ENCODE results near the gene TBX1. TPM values are rescaled to one million over a fixed set of nuclear protein-coding genes. Genes with fewer than 3 reads are reported as not detected.

TBX1 gene
- polyA plus RNA-seq, 4 donors = 1.1 to 4.8 (median 1.3) TPM; not detected in 1

DNA sequence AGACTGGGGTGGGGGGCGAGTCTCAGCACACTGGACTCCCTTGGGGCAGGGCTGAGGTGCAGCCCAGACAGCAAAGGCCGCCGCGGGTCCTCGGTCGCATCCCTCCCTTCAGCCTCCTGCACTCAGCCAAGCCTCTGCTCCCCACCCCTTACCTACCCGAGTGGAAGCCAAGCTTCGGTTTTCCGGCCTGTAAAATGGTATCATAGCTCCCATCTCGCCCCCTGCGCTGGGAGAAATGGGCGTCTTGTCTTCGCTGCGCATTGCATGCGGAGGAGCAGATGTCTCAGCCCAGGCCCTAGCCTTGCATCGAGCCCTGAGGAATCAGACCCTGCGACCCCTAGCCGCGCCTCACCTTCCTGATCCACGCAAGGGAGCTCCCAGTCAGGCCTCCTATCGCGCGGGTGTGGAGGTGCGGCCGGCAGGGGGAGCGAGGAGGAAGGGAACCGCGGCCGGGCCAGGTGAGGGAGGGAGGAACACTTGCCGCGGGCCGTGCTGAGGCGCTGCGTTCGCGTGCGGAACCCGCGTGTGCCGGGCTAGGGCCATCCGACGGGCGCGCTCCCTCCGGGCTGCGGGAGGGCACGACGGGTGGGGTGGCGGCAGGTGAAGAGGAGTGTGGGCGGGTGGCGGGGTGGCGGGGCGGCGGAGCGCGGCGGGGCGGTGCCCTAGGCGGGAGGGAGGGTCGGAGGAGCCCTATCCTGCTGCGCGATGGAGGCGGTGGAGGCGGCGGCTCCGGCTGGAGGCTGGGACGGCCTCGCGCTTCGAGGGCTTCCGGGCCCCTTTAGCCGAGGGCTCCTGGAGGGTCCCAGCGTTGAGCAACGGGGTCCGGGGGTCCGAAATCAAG, 4.1 kb upstream of the TBX1 start:
- WGBS, 3 donors = 4 to 6% (median 5%) methylated on average over 31 to 76 of the region's 76 CpGs
- Histone ChIP-seq H3K4me1 (ENCODE audit: control insufficient read depth in 3 of 3, insufficient read depth in 2 of 3, low read depth in 1 of 3, low read length in 2 of 3) (peaks cover 0 to 4% (median 3%) of the 10 kb centered on the region in 3 donors), H3K9me3 (ENCODE audit: control insufficient read depth in 2 of 2, insufficient read depth in 1 of 2, low read depth in 1 of 2, low read length in 1 of 2) (no peaks in the 10 kb centered on the region), H3K27ac (ENCODE audit: low read depth in 1 of 3, low read length in 2 of 3) (no peak overlapping the region), H3K4me3 (ENCODE audit: low read depth in 1 of 3, low read length in 3 of 3) (peak overlapping the region in 1 of 3 donors; percentile 42), H3K36me3 (ENCODE audit: control insufficient read depth in 3 of 3, insufficient read depth in 2 of 3, low read depth in 1 of 3, low read length in 3 of 3) (no peaks in the 10 kb centered on the region), H3K27me3 (ENCODE audit: control insufficient read depth in 3 of 3, insufficient read depth in 3 of 3, low read length in 3 of 3) (peaks cover 34 to 89% (median 45%) of the 10 kb centered on the region in 3 donors)
- DNase-seq = peak; percentile 64 to 73
- no peak for FAIRE-seq

DNA sequence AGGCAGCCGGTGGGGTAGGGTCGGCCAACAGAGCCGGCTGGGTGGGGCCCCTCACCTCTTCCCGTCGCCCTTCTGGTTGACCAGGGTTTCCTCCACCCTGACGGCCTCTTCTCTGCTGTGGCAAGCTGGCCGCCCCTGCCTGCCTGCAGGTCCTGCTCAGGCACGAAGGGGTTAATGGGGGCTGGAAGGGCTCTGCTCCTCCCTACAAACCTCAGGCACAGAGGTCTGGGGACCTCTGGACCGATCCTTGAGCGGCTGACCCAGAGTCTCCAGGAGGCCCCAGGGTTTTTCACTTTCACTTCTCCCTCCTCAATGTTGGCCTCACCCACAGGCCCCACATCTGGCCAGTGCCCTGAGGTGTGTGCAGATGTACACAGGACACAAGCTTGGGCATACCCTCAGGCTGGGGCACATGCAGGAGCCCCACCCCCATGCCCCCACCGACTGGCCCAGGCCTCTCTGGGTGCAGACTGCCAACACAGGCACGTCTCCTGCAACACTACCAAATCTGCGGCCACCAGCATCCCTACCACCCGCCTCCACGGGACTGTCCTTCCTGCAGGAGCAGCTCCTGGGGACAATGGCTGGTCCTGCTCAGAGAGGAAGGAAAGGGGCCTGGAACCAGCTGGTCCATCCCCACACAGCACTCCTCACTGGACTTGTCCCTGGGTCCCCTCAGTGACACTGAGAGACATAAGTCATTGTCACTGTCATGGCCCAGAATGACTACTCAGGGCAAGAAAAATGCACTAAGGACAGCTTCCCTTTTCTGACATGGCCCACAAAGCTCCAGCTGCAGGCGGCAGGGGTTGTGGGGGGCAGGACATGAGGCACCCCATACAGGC, 3.2 kb upstream of the TBX1 start:
- Histone ChIP-seq H3K27me3 (ENCODE audit: control insufficient read depth in 3 of 3, insufficient read depth in 3 of 3, low read length in 3 of 3) (peaks cover 40 to 89% (median 41%) of the 10 kb centered on the region in 3 donors), H3K4me1 (ENCODE audit: control insufficient read depth in 3 of 3, insufficient read depth in 2 of 3, low read depth in 1 of 3, low read length in 2 of 3) (peaks cover 0 to 4% (median 3%) of the 10 kb centered on the region in 3 donors), H3K9me3 (ENCODE audit: control insufficient read depth in 2 of 2, insufficient read depth in 1 of 2, low read depth in 1 of 2, low read length in 1 of 2) (no peaks in the 10 kb centered on the region), H3K4me3 (ENCODE audit: low read depth in 1 of 3, low read length in 3 of 3) (peak overlapping the region in 1 of 3 donors; percentile 42), H3K36me3 (ENCODE audit: control insufficient read depth in 3 of 3, insufficient read depth in 2 of 3, low read depth in 1 of 3, low read length in 3 of 3) (no peaks in the 10 kb centered on the region), H3K27ac (ENCODE audit: low read depth in 1 of 3, low read length in 2 of 3) (no peak overlapping the region)
- FAIRE-seq (no peak), DNase-seq (peak; percentile 41 to 45)
- 19 to 26% (median 20%) methylated on average over 13 to 16 of the region's 16 CpGs for WGBS, 3 donors

- H3K27me3 ChIP-seq (ENCODE audit: control insufficient read depth in 3 of 3, insufficient read depth in 3 of 3, low read length in 3 of 3) = peaks cover 45 to 89% (median 48%) of the 10 kb centered on the region in 3 donors
- H3K27ac ChIP-seq (ENCODE audit: low read depth in 1 of 3, low read length in 2 of 3) = no peak overlapping the region
- FAIRE-seq = no peak
- H3K4me1 ChIP-seq (ENCODE audit: control insufficient read depth in 3 of 3, insufficient read depth in 2 of 3, low read depth in 1 of 3, low read length in 2 of 3) = peaks cover 0 to 6% (median 4%) of the 10 kb centered on the region in 3 donors
- no peaks in the 10 kb centered on the region for H3K9me3 ChIP-seq (ENCODE audit: control insufficient read depth in 2 of 2, insufficient read depth in 1 of 2, low read depth in 1 of 2, low read length in 1 of 2)
- H3K36me3 ChIP-seq (ENCODE audit: control insufficient read depth in 3 of 3, insufficient read depth in 2 of 3, low read depth in 1 of 3, low read length in 3 of 3) = no peaks in the 10 kb centered on the region
- DNase-seq = no peak
- H3K4me3 ChIP-seq (ENCODE audit: low read depth in 1 of 3, low read length in 3 of 3) = no peak overlapping the region
- WGBS, 3 donors = 22 to 34% (median 32%) methylated on average over 35 to 43 of the region's 43 CpGs
Measured at GRCh38 chr22:19757985-19758895, 2.3 kb upstream of the TBX1 start.

- FAIRE-seq (no peak), DNase-seq (no peak)
- no peak overlapping the region for H3K4me3 ChIP-seq (ENCODE audit: low read depth in 1 of 3, low read length in 3 of 3)
- peaks cover 45 to 89% (median 56%) of the 10 kb centered on the region in 3 donors for H3K27me3 ChIP-seq (ENCODE audit: control insufficient read depth in 3 of 3, insufficient read depth in 3 of 3, low read length in 3 of 3)
- no peaks in the 10 kb centered on the region for H3K9me3 ChIP-seq (ENCODE audit: control insufficient read depth in 2 of 2, insufficient read depth in 1 of 2, low read depth in 1 of 2, low read length in 1 of 2)
- WGBS, 3 donors = 9 to 16% (median 9%) methylated on average over 17 to 21 of the region's 21 CpGs
- peaks cover 0 to 6% (median 4%) of the 10 kb centered on the region in 3 donors for H3K4me1 ChIP-seq (ENCODE audit: control insufficient read depth in 3 of 3, insufficient read depth in 2 of 3, low read depth in 1 of 3, low read length in 2 of 3)
- no peak overlapping the region for H3K27ac ChIP-seq (ENCODE audit: low read depth in 1 of 3, low read length in 2 of 3)
- no peaks in the 10 kb centered on the region for H3K36me3 ChIP-seq (ENCODE audit: control insufficient read depth in 3 of 3, insufficient read depth in 2 of 3, low read depth in 1 of 3, low read length in 3 of 3)
Measured at GRCh38 chr22:19758896-19759426, 1.6 kb upstream of the TBX1 start.

- Histone ChIP-seq H3K27me3 (ENCODE audit: control insufficient read depth in 3 of 3, insufficient read depth in 3 of 3, low read length in 3 of 3) (peaks cover 45 to 89% (median 57%) of the 10 kb centered on the region in 3 donors), H3K27ac (ENCODE audit: low read depth in 1 of 3, low read length in 2 of 3) (no peak overlapping the region), H3K36me3 (ENCODE audit: control insufficient read depth in 3 of 3, insufficient read depth in 2 of 3, low read depth in 1 of 3, low read length in 3 of 3) (no peaks in the 10 kb centered on the region), H3K4me1 (ENCODE audit: control insufficient read depth in 3 of 3, insufficient read depth in 2 of 3, low read depth in 1 of 3, low read length in 2 of 3) (peaks cover 0 to 6% (median 4%) of the 10 kb centered on the region in 3 donors), H3K9me3 (ENCODE audit: control insufficient read depth in 2 of 2, insufficient read depth in 1 of 2, low read depth in 1 of 2, low read length in 1 of 2) (no peaks in the 10 kb centered on the region), H3K4me3 (ENCODE audit: low read depth in 1 of 3, low read length in 3 of 3) (no peak overlapping the region)
- FAIRE-seq (no peak), DNase-seq (peak in 1 of 2 donors; percentile 30)
- WGBS, 3 donors = 4 to 5% (median 5%) methylated on average over 38 to 43 of the region's 43 CpGs
Measured at GRCh38 chr22:19759427-19760057, 1.0 kb upstream of the TBX1 start.

GRCh38 chr22:19760951-19761724, 560 bp downstream of the TBX1 start:
- H3K27ac ChIP-seq (ENCODE audit: low read depth in 1 of 3, low read length in 2 of 3) = no peak overlapping the region
- peaks cover 40 to 86% (median 55%) of the 10 kb centered on the region in 3 donors for H3K27me3 ChIP-seq (ENCODE audit: control insufficient read depth in 3 of 3, insufficient read depth in 3 of 3, low read length in 3 of 3)
- FAIRE-seq = no peak
- peaks cover 0 to 11% (median 4%) of the 10 kb centered on the region in 3 donors for H3K4me1 ChIP-seq (ENCODE audit: control insufficient read depth in 3 of 3, insufficient read depth in 2 of 3, low read depth in 1 of 3, low read length in 2 of 3)
- no peak for DNase-seq
- H3K4me3 ChIP-seq (ENCODE audit: low read depth in 1 of 3, low read length in 3 of 3) = peak overlapping the region in 1 of 3 donors; percentile 43
- no peaks in the 10 kb centered on the region for H3K9me3 ChIP-seq (ENCODE audit: control insufficient read depth in 2 of 2, insufficient read depth in 1 of 2, low read depth in 1 of 2, low read length in 1 of 2)
- 3 to 8% (median 5%) methylated on average over 64 to 117 of the region's 117 CpGs for WGBS, 3 donors
- no peaks in the 10 kb centered on the region for H3K36me3 ChIP-seq (ENCODE audit: control insufficient read depth in 3 of 3, insufficient read depth in 2 of 3, low read depth in 1 of 3, low read length in 3 of 3)
